GM21825 (cell line): ENCODE measurements around the gene EXOC6.
"Not testable (repeated sequence)": the region's sequence is repeated elsewhere in the genome, so short reads cannot be mapped to it uniquely, and the experiment has no call there.

Experiments
- ATAC-seq: cut with Tn5 transposase; IDR thresholded peaks from one replicate; pipeline ENCODE4 v1.9.1; 2021; ENCODE audit warnings: mild to moderate bottlenecking, moderate library complexity; ENCODE audit not compliant: unreplicated experiment

EXOC6 gene

GRCh38 chr10:92929896-92930295, 81.6 kb downstream of the EXOC6 start:
- no peak for ATAC-seq

- ATAC-seq: no peak
Observed at GRCh38 chr10:92931597-92931996, 83.3 kb downstream of the EXOC6 start.

- ATAC-seq: no peak
Observed at GRCh38 chr10:92937876-92938275, 89.6 kb downstream of the EXOC6 start.

- ATAC-seq: no peak
Observed at GRCh38 chr10:92938841-92939240, 90.5 kb downstream of the EXOC6 start.

- ATAC-seq: no peak
Observed at GRCh38 chr10:92942226-92942625, 93.9 kb downstream of the EXOC6 start.

- ATAC-seq: no peak
Observed at GRCh38 chr10:92946491-92946890, 98.2 kb downstream of the EXOC6 start.

GRCh38 chr10:92952573-92952972, 104.3 kb downstream of the EXOC6 start:
- not testable (repeated sequence) for ATAC-seq

- no peak for ATAC-seq
Observed at GRCh38 chr10:92957223-92958010, 109.1 kb downstream of the EXOC6 start.

GRCh38 chr10:92961638-92962037, 113.3 kb downstream of the EXOC6 start:
- no peak for ATAC-seq

GRCh38 chr10:92965314-92965713, 117.0 kb downstream of the EXOC6 start:
- no peak for ATAC-seq

GRCh38 chr10:92967641-92968040, 119.3 kb downstream of the EXOC6 start:
- ATAC-seq: no peak

GRCh38 chr10:92969151-92969550, 120.8 kb downstream of the EXOC6 start:
- ATAC-seq: no peak

- ATAC-seq: no peak
Observed at GRCh38 chr10:92970301-92971070, 122.2 kb downstream of the EXOC6 start.

GRCh38 chr10:92972066-92972870, 123.9 kb downstream of the EXOC6 start:
- no peak for ATAC-seq

- no peak for ATAC-seq
Observed at GRCh38 chr10:92972886-92973285, 124.6 kb downstream of the EXOC6 start.

GRCh38 chr10:92976278-92976677, 128.0 kb downstream of the EXOC6 start:
- not testable (repeated sequence) for ATAC-seq

- no peak for ATAC-seq
Observed at GRCh38 chr10:92989250-92989649, 140.9 kb downstream of the EXOC6 start.

GRCh38 chr10:92990615-92991014, 142.3 kb downstream of the EXOC6 start:
- no peak for ATAC-seq

GRCh38 chr10:92991513-92991912, 143.2 kb downstream of the EXOC6 start:
- ATAC-seq: no peak

GRCh38 chr10:92993699-92994272, 145.5 kb downstream of the EXOC6 start:
- ATAC-seq: no peak

- ATAC-seq: no peak
Observed at GRCh38 chr10:92995509-92995908, 147.2 kb downstream of the EXOC6 start.
